OCI-LY3 (cell line): Measurements from ENCODE around the gene TBCA.

ENCODE experiments used
- H2AFZ ChIP-seq: fragments of 200-600, 300-600 bp; shearing (Covaris generic); 2 replicates; pipeline ENCODE4 v1.6.0; 2014; ENCODE audit warnings: antibody characterized with exemption, low read depth, low read length
- H3K27ac ChIP-seq: fragments of 200-600, 300-600 bp; sonication (generic); 2 replicates; pipeline ENCODE4 v1.5.1; 2014; ENCODE audit warnings: mild to moderate bottlenecking, low read length, moderate library complexity, mixed read lengths
- H3K27me3 ChIP-seq: fragments of 200-600, 300-600 bp; sonication (generic); 2 replicates; pipeline ENCODE4 v1.6.1; 2014; ENCODE audit warnings: low read depth, low read length, mixed read lengths
- H3K36me3 ChIP-seq: fragments of 200-600, 300-600 bp; sonication (generic); replicated peaks from 2 replicates; pipeline ENCODE3; 2014; ENCODE audit warnings: low read depth, low read length, mixed read lengths
- H3K4me1 ChIP-seq: fragments of 300-600, 200-600 bp; sonication (generic); 2 replicates; pipeline ENCODE4 v1.6.1; 2014; ENCODE audit warnings: low read length, mixed read lengths
- H3K4me2 ChIP-seq: fragments of 200-600, 300-600 bp; sonication (generic); 2 replicates; pipeline ENCODE4 v1.6.1; 2014; ENCODE audit warnings: low read length, mixed read lengths
- H3K4me3 ChIP-seq: fragments of 300-600, 200-600 bp; sonication (generic); 2 replicates; pipeline ENCODE4 v1.5.1; 2014; ENCODE audit warnings: antibody characterized with exemption, mild to moderate bottlenecking, low read length, moderate library complexity
- H3K79me2 ChIP-seq: fragments of 300-600, 200-600 bp; shearing (Covaris generic); 2 replicates; pipeline ENCODE4 v1.6.1; 2014; ENCODE audit warnings: mild to moderate bottlenecking, low read length, mixed read lengths
- H3K9ac ChIP-seq: fragments of 300-600, 200-600 bp; shearing (Covaris generic); 2 replicates; pipeline ENCODE4 v1.6.0; 2014; ENCODE audit warnings: mild to moderate bottlenecking, low read length, moderate library complexity
- H3K9me3 ChIP-seq: fragments of 200-600, 300-600 bp; shearing (Covaris generic); 2 replicates; pipeline ENCODE4 v1.6.1; 2014; ENCODE audit warnings: low read length, mixed read lengths; ENCODE audit not compliant: insufficient read depth
- H4K20me1 ChIP-seq: fragments of 200-600, 300-600 bp; sonication (generic); 2 replicates; pipeline ENCODE4 v1.6.1; 2016; ENCODE audit warnings: low read length, mixed read lengths; ENCODE audit not compliant: insufficient read depth
- CTCF ChIP-seq: fragments of 200-600, 300-600 bp; sonication (generic); IDR thresholded peaks from 2 replicates; pipeline ENCODE4 v1.5.1; 2014; ENCODE audit warnings: antibody characterized with exemption, low read length, low read depth
- EZH2phosphoT487 ChIP-seq: fragments of 200-600 bp; shearing (Covaris generic); IDR thresholded peaks from 2 replicates; pipeline ENCODE4 v1.6.1; 2018; ENCODE audit warnings: antibody characterized with exemption, mixed run types, low read depth

TBCA gene

GRCh38 chr5:77698920-77699319 is 77.2 kb downstream of the TBCA start:
- H3K4me1 ChIP-seq, result peaks cover 6% of the 10 kb centered on the region; the same call in 1 of the 2 replicates
- no peaks in the 10 kb centered on the region for H3K9me3 ChIP-seq
- no peak overlapping the region for H3K4me3 ChIP-seq
- peaks cover 10% of the 10 kb centered on the region; the same call in 1 of the 2 replicates for H4K20me1 ChIP-seq
- H3K79me2 ChIP-seq, result peaks cover 45% of the 10 kb centered on the region
- no peaks in the 10 kb centered on the region for H3K27me3 ChIP-seq
- H2AFZ ChIP-seq, result no peak overlapping the region
- H3K4me2 ChIP-seq, result no peak overlapping the region
- H3K27ac ChIP-seq, result no peak overlapping the region
- H3K9ac ChIP-seq, result no peak overlapping the region
- peaks cover 21% of the 10 kb centered on the region for H3K36me3 ChIP-seq
- no peak for TF ChIP-seq CTCF

GRCh38 chr5:77697692-77698091 is 78.4 kb downstream of the TBCA start:
- Histone ChIP-seq H3K36me3 (peaks cover 23% of the 10 kb centered on the region), H3K27ac (no peak overlapping the region), H3K9me3 (no peaks in the 10 kb centered on the region), H3K4me3 (no peak overlapping the region), H3K9ac (no peak overlapping the region), H3K79me2 (peaks cover 46% of the 10 kb centered on the region), H2AFZ (no peak overlapping the region), H3K4me1 (peaks cover 6% of the 10 kb centered on the region; the same call in 1 of the 2 replicates), H3K4me2 (no peak overlapping the region), H4K20me1 (peaks cover 10% of the 10 kb centered on the region; the same call in 1 of the 2 replicates), H3K27me3 (no peaks in the 10 kb centered on the region)
- TF ChIP-seq CTCF, result no peak
- no peak for TF ChIP-seq EZH2phosphoT487

GRCh38 chr5:77696120-77696519 is 80.0 kb downstream of the TBCA start:
- Histone ChIP-seq H2AFZ (no peak overlapping the region), H3K4me2 (no peak overlapping the region), H3K36me3 (peaks cover 26% of the 10 kb centered on the region), H3K9me3 (no peaks in the 10 kb centered on the region), H3K27me3 (no peaks in the 10 kb centered on the region), H3K79me2 (peaks cover 46% of the 10 kb centered on the region), H3K4me1 (peaks cover 6% of the 10 kb centered on the region; the same call in 1 of the 2 replicates), H3K27ac (no peak overlapping the region), H3K4me3 (no peak overlapping the region), H3K9ac (no peak overlapping the region), H4K20me1 (peaks cover 5% of the 10 kb centered on the region; the same call in 1 of the 2 replicates)
- no peak for TF ChIP-seq CTCF
- TF ChIP-seq EZH2phosphoT487, result no peak

GRCh38 chr5:77693913-77694312 is 82.2 kb downstream of the TBCA start:
- no peaks in the 10 kb centered on the region; the same call in 1 of the 2 replicates for H4K20me1 ChIP-seq
- H3K79me2 ChIP-seq, result peaks cover 33% of the 10 kb centered on the region
- peaks cover 36% of the 10 kb centered on the region for H3K36me3 ChIP-seq
- H3K4me1 ChIP-seq, result no peaks in the 10 kb centered on the region
- no peak overlapping the region for H3K4me3 ChIP-seq
- H2AFZ ChIP-seq, result no peak overlapping the region
- H3K9me3 ChIP-seq, result no peaks in the 10 kb centered on the region
- no peak for TF ChIP-seq CTCF
- TF ChIP-seq EZH2phosphoT487, result no peak
- H3K9ac ChIP-seq, result no peak overlapping the region
- no peak overlapping the region for H3K27ac ChIP-seq
- H3K27me3 ChIP-seq, result no peaks in the 10 kb centered on the region
- H3K4me2 ChIP-seq, result no peak overlapping the region
